Prostate gland (tissue), 2 donors: ENCODE results near the gene LCA5.

Experiments used
- POLR2A ChIP-seq: fragments of 450-650 bp; IDR thresholded peaks from one replicate; pipeline ENCODE4 v1.6.1; 2016; ENCODE audit warnings: antibody characterized with exemption, mild to moderate bottlenecking
- TF ChIP-seq, protein P1 (sequence below), 4 experiments: fragments of 200-600 bp in 2 of 4; fragments of 450-650 bp in 2 of 4; sonication (generic) in 2 of 4; IDR thresholded peaks; 1 replicate in 3 of 4; 2 replicates in 1 of 4; pipeline ENCODE4 v1.5.1; 2016 to 2019; ENCODE audit warnings: antibody characterized with exemption in 4 of 4, mild to moderate bottlenecking in 2 of 4, moderate library complexity in 2 of 4

DNA sequence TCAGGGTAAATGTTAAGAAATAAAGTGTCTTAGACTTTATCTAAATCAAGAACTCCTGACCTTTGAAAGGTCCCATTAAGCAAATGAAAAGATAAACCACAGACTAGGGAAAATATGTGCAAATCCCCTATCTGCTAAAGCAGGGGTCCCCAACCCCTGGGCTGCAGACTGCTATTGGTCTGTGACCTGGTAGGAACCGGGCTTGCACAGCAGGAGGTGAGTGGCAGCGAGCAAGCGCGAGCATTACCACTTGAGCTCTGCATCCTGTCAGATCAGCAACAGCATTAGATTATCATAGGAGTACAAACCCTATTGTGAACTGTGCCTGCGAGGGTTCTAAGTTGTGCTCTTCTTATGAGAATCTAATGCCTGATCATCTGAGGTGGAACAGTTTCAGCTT, 42.4 kb downstream of the LCA5 start:
- no peak for TF ChIP-seq POLR2A
- TF ChIP-seq, protein P1, sequence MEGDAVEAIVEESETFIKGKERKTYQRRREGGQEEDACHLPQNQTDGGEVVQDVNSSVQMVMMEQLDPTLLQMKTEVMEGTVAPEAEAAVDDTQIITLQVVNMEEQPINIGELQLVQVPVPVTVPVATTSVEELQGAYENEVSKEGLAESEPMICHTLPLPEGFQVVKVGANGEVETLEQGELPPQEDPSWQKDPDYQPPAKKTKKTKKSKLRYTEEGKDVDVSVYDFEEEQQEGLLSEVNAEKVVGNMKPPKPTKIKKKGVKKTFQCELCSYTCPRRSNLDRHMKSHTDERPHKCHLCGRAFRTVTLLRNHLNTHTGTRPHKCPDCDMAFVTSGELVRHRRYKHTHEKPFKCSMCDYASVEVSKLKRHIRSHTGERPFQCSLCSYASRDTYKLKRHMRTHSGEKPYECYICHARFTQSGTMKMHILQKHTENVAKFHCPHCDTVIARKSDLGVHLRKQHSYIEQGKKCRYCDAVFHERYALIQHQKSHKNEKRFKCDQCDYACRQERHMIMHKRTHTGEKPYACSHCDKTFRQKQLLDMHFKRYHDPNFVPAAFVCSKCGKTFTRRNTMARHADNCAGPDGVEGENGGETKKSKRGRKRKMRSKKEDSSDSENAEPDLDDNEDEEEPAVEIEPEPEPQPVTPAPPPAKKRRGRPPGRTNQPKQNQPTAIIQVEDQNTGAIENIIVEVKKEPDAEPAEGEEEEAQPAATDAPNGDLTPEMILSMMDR (IDR thresholded peaks at IDR 0.05) = no peak
